Measurements from ENCODE around the gene OR2T1. TPM values are rescaled to one million over a fixed set of nuclear protein-coding genes. Genes with fewer than 3 reads are reported as not detected.
"Not testable (repeated sequence)": the region's sequence is repeated elsewhere in the genome, so short reads cannot be mapped to it uniquely, and the experiment has no call there.

The OR2T1 gene
- total and polyA plus RNA-seq, 9 of the 15 experiments (the other 6 are each of a cell fraction or from before 2014, with no cell fraction given), result not detected

GRCh38 chr1:248432201-248432600 is 29.4 kb downstream of the OR2T1 start:
- H3K27ac ChIP-seq (ENCODE audit: extremely low read depth, low read depth, low read length); H4K20me1 ChIP-seq (replicated peaks; ENCODE audit: control insufficient read depth, insufficient read depth, low read length); H3K4me3 ChIP-seq; DNase-seq (ENCODE audit: extremely low read depth in 1 of 4, low spot score in 3 of 4); CTCF ChIA-PET (ENCODE audit: low intra/inter-chr PET ratio); H3K9ac ChIP-seq (ENCODE audit: insufficient read depth in 1 of 2, low read depth in 2 of 2, low read length in 2 of 2); H3K79me2 ChIP-seq (ENCODE audit: control insufficient read depth, insufficient read depth, low read length); FAIRE-seq; H3K4me2 ChIP-seq (ENCODE audit: insufficient read depth, low read length); POLR2A ChIA-PET; intact Hi-C loops (cut with micrococcal nuclease); H3K9me1 ChIP-seq (ENCODE audit: control insufficient read depth, insufficient read depth, low read length); ATAC-seq; H3K9me3 ChIP-seq (replicated peaks; ENCODE audit: control insufficient read depth, insufficient read depth, low read depth, low read length); H3K27me3 ChIP-seq (ENCODE audit: control insufficient read depth in 2 of 2, insufficient read depth in 2 of 2, low read length in 2 of 2); H3K36me3 ChIP-seq (ENCODE audit: control insufficient read depth, insufficient read depth, low read length); BruUV-seq (replicated peaks); H3K4me1 ChIP-seq (replicated peaks in 1 of 2; ENCODE audit: control insufficient read depth in 2 of 2, insufficient read depth in 2 of 2, low read length in 2 of 2); in situ Hi-C loops (cut with MboI); H2AFZ ChIP-seq (ENCODE audit: low read depth, low read length): not testable (repeated sequence)
- WGBS (ENCODE audit: insufficient coverage, low coverage, missing lambda C conversion rate), result 0% methylated on average over 3 of the region's 4 CpGs

- H3K9me1 ChIP-seq (ENCODE audit: control insufficient read depth, insufficient read depth, low read length); POLR2A ChIA-PET; H2AFZ ChIP-seq (ENCODE audit: low read depth, low read length); BruUV-seq (replicated peaks); H3K9ac ChIP-seq (ENCODE audit: insufficient read depth in 1 of 2, low read depth in 2 of 2, low read length in 2 of 2); DNase-seq (ENCODE audit: extremely low read depth in 1 of 4, low spot score in 3 of 4); H3K9me3 ChIP-seq (replicated peaks; ENCODE audit: control insufficient read depth, insufficient read depth, low read depth, low read length); CTCF ChIA-PET (ENCODE audit: low intra/inter-chr PET ratio); intact Hi-C loops (cut with micrococcal nuclease); H4K20me1 ChIP-seq (replicated peaks; ENCODE audit: control insufficient read depth, insufficient read depth, low read length); ATAC-seq; FAIRE-seq; H3K4me1 ChIP-seq (replicated peaks in 1 of 2; ENCODE audit: control insufficient read depth in 2 of 2, insufficient read depth in 2 of 2, low read length in 2 of 2); H3K27ac ChIP-seq (ENCODE audit: extremely low read depth, low read depth, low read length); H3K36me3 ChIP-seq (ENCODE audit: control insufficient read depth, insufficient read depth, low read length); H3K4me3 ChIP-seq; in situ Hi-C loops (cut with MboI); H3K27me3 ChIP-seq (ENCODE audit: control insufficient read depth in 2 of 2, insufficient read depth in 2 of 2, low read length in 2 of 2); H3K79me2 ChIP-seq (ENCODE audit: control insufficient read depth, insufficient read depth, low read length); H3K4me2 ChIP-seq (ENCODE audit: insufficient read depth, low read length): not testable (repeated sequence)
- 3% methylated on average over 21 of the region's 38 CpGs for WGBS (ENCODE audit: insufficient coverage, low coverage, missing lambda C conversion rate)
Observed at GRCh38 chr1:248433811-248434415, 31.1 kb downstream of the OR2T1 start.

GRCh38 chr1:248434913-248435312 is 32.1 kb downstream of the OR2T1 start:
- in situ Hi-C loops (cut with MboI); H3K27ac ChIP-seq (ENCODE audit: extremely low read depth, low read depth, low read length); ATAC-seq; BruUV-seq (replicated peaks); H3K79me2 ChIP-seq (ENCODE audit: control insufficient read depth, insufficient read depth, low read length); H3K4me1 ChIP-seq (replicated peaks in 1 of 2; ENCODE audit: control insufficient read depth in 2 of 2, insufficient read depth in 2 of 2, low read length in 2 of 2); H3K36me3 ChIP-seq (ENCODE audit: control insufficient read depth, insufficient read depth, low read length); H4K20me1 ChIP-seq (replicated peaks; ENCODE audit: control insufficient read depth, insufficient read depth, low read length); CTCF ChIA-PET (ENCODE audit: low intra/inter-chr PET ratio); FAIRE-seq; H3K9ac ChIP-seq (ENCODE audit: insufficient read depth in 1 of 2, low read depth in 2 of 2, low read length in 2 of 2); H3K4me3 ChIP-seq; DNase-seq (ENCODE audit: extremely low read depth in 1 of 4, low spot score in 3 of 4); H2AFZ ChIP-seq (ENCODE audit: low read depth, low read length); H3K9me3 ChIP-seq (replicated peaks; ENCODE audit: control insufficient read depth, insufficient read depth, low read depth, low read length); H3K9me1 ChIP-seq (ENCODE audit: control insufficient read depth, insufficient read depth, low read length); POLR2A ChIA-PET; H3K27me3 ChIP-seq (ENCODE audit: control insufficient read depth in 2 of 2, insufficient read depth in 2 of 2, low read length in 2 of 2); intact Hi-C loops (cut with micrococcal nuclease); H3K4me2 ChIP-seq (ENCODE audit: insufficient read depth, low read length): not testable (repeated sequence)
- WGBS (ENCODE audit: insufficient coverage, low coverage, missing lambda C conversion rate), result no CpG with 5 or more reads among the region's 6 CpGs

- DNase-seq (ENCODE audit: extremely low read depth in 1 of 4, low spot score in 3 of 4); H3K4me1 ChIP-seq (replicated peaks in 1 of 2; ENCODE audit: control insufficient read depth in 2 of 2, insufficient read depth in 2 of 2, low read length in 2 of 2); H3K4me2 ChIP-seq (ENCODE audit: insufficient read depth, low read length); H2AFZ ChIP-seq (ENCODE audit: low read depth, low read length); intact Hi-C loops (cut with micrococcal nuclease); H3K36me3 ChIP-seq (ENCODE audit: control insufficient read depth, insufficient read depth, low read length); H3K9me3 ChIP-seq (replicated peaks; ENCODE audit: control insufficient read depth, insufficient read depth, low read depth, low read length); POLR2A ChIA-PET; BruUV-seq (replicated peaks); FAIRE-seq; H3K4me3 ChIP-seq; H3K27me3 ChIP-seq (ENCODE audit: control insufficient read depth in 2 of 2, insufficient read depth in 2 of 2, low read length in 2 of 2); CTCF ChIA-PET (ENCODE audit: low intra/inter-chr PET ratio); ATAC-seq; H3K9me1 ChIP-seq (ENCODE audit: control insufficient read depth, insufficient read depth, low read length); in situ Hi-C loops (cut with MboI); H3K9ac ChIP-seq (ENCODE audit: insufficient read depth in 1 of 2, low read depth in 2 of 2, low read length in 2 of 2); H4K20me1 ChIP-seq (replicated peaks; ENCODE audit: control insufficient read depth, insufficient read depth, low read length); H3K79me2 ChIP-seq (ENCODE audit: control insufficient read depth, insufficient read depth, low read length); H3K27ac ChIP-seq (ENCODE audit: extremely low read depth, low read depth, low read length): not testable (repeated sequence)
- 2% methylated on average over 3 of the region's 3 CpGs for WGBS (ENCODE audit: insufficient coverage, low coverage, missing lambda C conversion rate)
Observed at GRCh38 chr1:248436303-248436702, 33.5 kb downstream of the OR2T1 start.
